Tibial nerve (tissue), 4 donors: Measurements from ENCODE around the gene BTAF1. TPM values are rescaled to one million over a fixed set of nuclear protein-coding genes. Genes with fewer than 3 reads are reported as not detected.

Experiments used
- DNase-seq, 2 donors: peaks; one replicate each; pipeline ENCODE4 v3.0.0-alpha.2; 2019; ENCODE audit warnings: low spot score in 2 of 2
- H3K27ac ChIP-seq, 4 donors: fragments of 200-600 bp; sonication (generic) in 3 of 4; one replicate each; pipeline ENCODE4 v1.5.1; 2017 to 2019; ENCODE audit warnings: mild to moderate bottlenecking in 1 of 4
- H3K27me3 ChIP-seq, 2 donors: fragments of 200-600 bp; sonication (generic) in 1 of 2; one replicate each; pipeline versions ENCODE4 v1.5.1 to v1.6.0; 2017 to 2019
- H3K36me3 ChIP-seq, 3 donors: fragments of 200-600 bp; sonication (generic); one replicate each; pipeline ENCODE4 v1.5.1; 2018 to 2019
- H3K4me1 ChIP-seq, 4 donors: fragments of 200-600 bp; sonication (generic) in 3 of 4; one replicate each; pipeline ENCODE4 v1.5.1; 2017 to 2019
- H3K4me3 ChIP-seq, 4 donors: fragments of 200-600 bp; sonication (generic) in 3 of 4; one replicate each; pipeline ENCODE4 v1.5.1; 2017 to 2019; ENCODE audit warnings: mild to moderate bottlenecking in 1 of 4, moderate library complexity in 1 of 4
- H3K9me3 ChIP-seq, 4 donors: fragments of 200-600 bp; sonication (generic) in 3 of 4; one replicate each; pipeline ENCODE4 v1.5.1; 2017 to 2019
- EP300 ChIP-seq, 2 donors: sonication (generic); formaldehyde crosslinking; IDR thresholded peaks; one replicate each; pipeline ENCODE4 v1.6.1; 2017; ENCODE audit warnings: antibody characterized with exemption in 2 of 2, mild to moderate bottlenecking in 1 of 2
- POLR2A ChIP-seq, 2 donors: fragments of 450-650 bp; IDR thresholded peaks; one replicate each; pipeline ENCODE4 v1.6.1; 2017; ENCODE audit warnings: antibody characterized with exemption in 2 of 2, mild to moderate bottlenecking in 2 of 2, moderate library complexity in 2 of 2
- WGBS, 2 donors: methylation state at CpG; one replicate each; pipeline ENCODE4 v1.1.5; 2018; 5-methylcytosine and 5-hydroxymethylcytosine counted together
- total RNA-seq, 4 donors: library from RNA; depleted of rRNA; stranded (reverse); fragments of >200 nt; gene quantifications; one replicate each; pipeline ENCODE4 v1.1.0, GENCODE V29; 2016
- TF ChIP-seq, protein P1 (sequence below), 5 experiments: fragments of 200-600 bp in 3 of 5; fragments of 450-650 bp in 2 of 5; sonication (generic) in 3 of 5; IDR thresholded peaks; one replicate each; pipeline ENCODE4 v1.5.1; 2016 to 2019; ENCODE audit warnings: antibody characterized with exemption in 5 of 5, mild to moderate bottlenecking in 3 of 5, moderate library complexity in 2 of 5

Gene BTAF1
- total RNA-seq, 4 donors from 2014 or later, result 50.4 to 76.7 (median 58.1) TPM

DNA sequence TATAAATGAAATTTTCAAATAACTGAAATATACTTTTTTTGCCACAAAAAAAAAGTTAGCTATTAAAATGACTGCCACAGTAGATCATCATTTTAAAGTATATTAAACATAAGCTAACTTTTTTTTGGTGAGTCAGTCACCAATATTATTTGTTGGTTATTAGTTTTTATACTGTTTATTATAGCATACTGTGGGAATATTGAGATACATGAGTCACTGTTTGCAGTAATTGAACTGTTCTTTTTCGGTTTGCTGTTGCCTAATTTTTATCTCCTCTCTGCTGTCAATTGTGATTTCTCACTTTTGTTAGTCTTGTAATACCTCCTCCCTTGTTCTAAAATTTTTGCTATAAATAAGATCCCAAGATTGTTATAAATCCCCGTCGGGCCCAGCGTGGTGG, 45.7 kb downstream of the BTAF1 start:
- no peak for DNase-seq
- H3K4me1 ChIP-seq, result no peaks in the 10 kb centered on the region
- H3K4me3 ChIP-seq, result no peak overlapping the region
- no peaks in the 10 kb centered on the region for H3K27me3 ChIP-seq
- peaks cover 0 to 42% (median 0%) of the 10 kb centered on the region in 3 donors for H3K36me3 ChIP-seq
- TF ChIP-seq EP300 (IDR thresholded peaks at IDR 0.05) (no peak), POLR2A (IDR thresholded peaks at IDR 0.05) (no peak)
- TF ChIP-seq, protein P1, sequence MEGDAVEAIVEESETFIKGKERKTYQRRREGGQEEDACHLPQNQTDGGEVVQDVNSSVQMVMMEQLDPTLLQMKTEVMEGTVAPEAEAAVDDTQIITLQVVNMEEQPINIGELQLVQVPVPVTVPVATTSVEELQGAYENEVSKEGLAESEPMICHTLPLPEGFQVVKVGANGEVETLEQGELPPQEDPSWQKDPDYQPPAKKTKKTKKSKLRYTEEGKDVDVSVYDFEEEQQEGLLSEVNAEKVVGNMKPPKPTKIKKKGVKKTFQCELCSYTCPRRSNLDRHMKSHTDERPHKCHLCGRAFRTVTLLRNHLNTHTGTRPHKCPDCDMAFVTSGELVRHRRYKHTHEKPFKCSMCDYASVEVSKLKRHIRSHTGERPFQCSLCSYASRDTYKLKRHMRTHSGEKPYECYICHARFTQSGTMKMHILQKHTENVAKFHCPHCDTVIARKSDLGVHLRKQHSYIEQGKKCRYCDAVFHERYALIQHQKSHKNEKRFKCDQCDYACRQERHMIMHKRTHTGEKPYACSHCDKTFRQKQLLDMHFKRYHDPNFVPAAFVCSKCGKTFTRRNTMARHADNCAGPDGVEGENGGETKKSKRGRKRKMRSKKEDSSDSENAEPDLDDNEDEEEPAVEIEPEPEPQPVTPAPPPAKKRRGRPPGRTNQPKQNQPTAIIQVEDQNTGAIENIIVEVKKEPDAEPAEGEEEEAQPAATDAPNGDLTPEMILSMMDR (IDR thresholded peaks at IDR 0.05), result no peak
- WGBS, 2 donors, result 96 to 97% methylated on average over 4 of the region's 4 CpGs
- no peak overlapping the region for H3K27ac ChIP-seq
- no peaks in the 10 kb centered on the region for H3K9me3 ChIP-seq

- Histone ChIP-seq H3K9me3 (no peaks in the 10 kb centered on the region), H3K4me1 (no peaks in the 10 kb centered on the region), H3K27ac (no peak overlapping the region), H3K27me3 (no peaks in the 10 kb centered on the region), H3K4me3 (no peak overlapping the region), H3K36me3 (peaks cover 0 to 20% (median 0%) of the 10 kb centered on the region in 3 donors)
- TF ChIP-seq, protein P1 (IDR thresholded peaks at IDR 0.05), result no peak
- TF ChIP-seq EP300 (IDR thresholded peaks at IDR 0.05) (no peak), POLR2A (IDR thresholded peaks at IDR 0.05) (no peak)
- DNase-seq, result no peak
- WGBS, 2 donors, result 81 to 86% methylated on average over 2 of the region's 2 CpGs
Measured at GRCh38 chr10:91974960-91975359, 51.4 kb downstream of the BTAF1 start.

DNA sequence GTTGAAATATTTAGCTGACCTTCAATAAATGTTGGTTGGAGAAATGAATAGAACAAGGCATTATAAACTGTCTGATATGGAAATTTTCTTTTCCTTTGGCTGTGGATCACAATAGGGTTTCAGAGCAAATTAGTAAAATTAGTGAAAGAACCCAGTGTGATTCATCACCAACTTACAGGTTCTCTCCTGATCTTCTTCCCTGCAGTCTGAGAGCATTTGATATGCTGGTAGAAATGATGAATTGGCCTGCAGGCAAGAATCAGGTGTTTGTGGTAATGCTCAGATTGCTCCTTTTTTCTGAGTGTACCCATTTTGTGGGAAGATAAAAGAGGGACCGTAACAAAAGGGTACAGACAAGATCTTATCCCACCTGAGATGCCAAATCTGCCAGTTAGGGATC, 51.9 kb downstream of the BTAF1 start:
- Histone ChIP-seq H3K9me3 (no peaks in the 10 kb centered on the region), H3K36me3 (peaks cover 0 to 16% (median 0%) of the 10 kb centered on the region in 3 donors), H3K27ac (no peak overlapping the region), H3K4me1 (no peaks in the 10 kb centered on the region), H3K27me3 (no peaks in the 10 kb centered on the region), H3K4me3 (no peak overlapping the region)
- no peak for DNase-seq
- 97 to 100% methylated on average over 1 of the region's 1 CpG for WGBS, 2 donors
- TF ChIP-seq, protein P1 (IDR thresholded peaks at IDR 0.05), result no peak
- no peak for TF ChIP-seq POLR2A (IDR thresholded peaks at IDR 0.05)
- no peak for TF ChIP-seq EP300 (IDR thresholded peaks at IDR 0.05)

DNA sequence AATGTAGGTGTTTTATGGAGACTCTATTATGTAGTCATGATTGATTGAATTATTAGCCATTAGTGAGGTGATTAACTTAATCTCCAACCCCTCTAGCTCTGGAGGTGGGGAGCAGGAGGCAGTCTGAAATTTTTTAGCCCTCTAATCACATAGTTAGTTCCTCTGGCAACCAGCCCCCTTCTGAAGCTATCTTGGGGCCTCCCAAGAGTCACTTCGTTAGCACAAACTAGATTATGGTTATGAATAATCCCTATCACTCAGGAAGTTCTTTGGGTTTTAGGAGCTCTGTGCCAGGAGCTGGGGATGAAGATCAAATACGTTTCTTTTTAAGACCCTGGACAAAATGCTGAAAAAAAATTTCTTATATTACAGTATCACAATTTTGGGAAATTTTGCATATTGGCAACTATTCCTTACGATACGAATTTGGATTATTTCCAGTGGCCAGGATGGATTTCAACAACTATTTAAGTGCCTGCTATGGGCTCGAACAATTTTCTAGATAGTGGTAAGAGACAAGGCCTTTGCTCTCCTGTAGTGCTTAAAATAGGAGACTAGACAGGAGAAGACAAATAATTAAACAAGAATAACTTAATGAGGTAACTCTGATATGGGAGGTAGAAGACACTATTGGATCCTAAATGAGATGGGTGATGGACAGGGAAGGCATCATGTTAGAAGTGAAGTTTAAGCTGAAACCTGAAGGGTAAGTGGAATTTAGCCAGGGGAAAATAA, 52.9 kb downstream of the BTAF1 start:
- WGBS, 2 donors, result 89 to 92% methylated on average over 5 of the region's 5 CpGs
- no peak for DNase-seq
- Histone ChIP-seq H3K27ac (no peak overlapping the region), H3K36me3 (peaks cover 0 to 18% (median 0%) of the 10 kb centered on the region in 3 donors), H3K27me3 (no peaks in the 10 kb centered on the region), H3K4me1 (no peaks in the 10 kb centered on the region), H3K9me3 (no peaks in the 10 kb centered on the region), H3K4me3 (no peak overlapping the region)
- TF ChIP-seq EP300 (IDR thresholded peaks at IDR 0.05) (no peak), POLR2A (IDR thresholded peaks at IDR 0.05) (no peak)
- TF ChIP-seq, protein P1 (IDR thresholded peaks at IDR 0.05), result no peak

DNA sequence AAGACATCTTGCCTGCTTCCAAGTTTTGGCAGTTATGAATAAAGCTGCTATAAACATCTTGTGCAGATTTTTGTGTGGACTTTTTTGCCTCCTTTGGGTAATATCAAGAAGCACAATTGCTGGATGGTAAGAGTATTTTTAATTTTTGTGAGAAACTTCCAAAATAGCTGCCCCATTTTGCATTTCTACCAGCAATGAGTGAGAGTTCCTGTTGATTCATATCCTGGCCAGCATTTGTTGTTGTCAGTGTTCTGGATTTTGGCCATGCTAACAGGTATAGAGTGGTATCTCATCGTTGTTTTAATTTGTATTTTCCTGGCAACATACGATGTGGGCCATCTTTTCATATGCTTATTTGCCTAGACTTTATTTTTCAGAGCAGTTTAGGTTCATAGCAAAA, 53.9 kb downstream of the BTAF1 start:
- H3K36me3 ChIP-seq, result peaks cover 0 to 28% (median 0%) of the 10 kb centered on the region in 3 donors
- H3K4me1 ChIP-seq, result no peaks in the 10 kb centered on the region
- H3K4me3 ChIP-seq, result no peak overlapping the region
- no peaks in the 10 kb centered on the region for H3K9me3 ChIP-seq
- TF ChIP-seq, protein P1 (IDR thresholded peaks at IDR 0.05), result no peak
- TF ChIP-seq EP300 (IDR thresholded peaks at IDR 0.05), result no peak
- no peak for TF ChIP-seq POLR2A (IDR thresholded peaks at IDR 0.05)
- no peak for DNase-seq
- WGBS, 2 donors, result 86 to 96% methylated on average over 2 of the region's 2 CpGs
- no peak overlapping the region for H3K27ac ChIP-seq
- no peaks in the 10 kb centered on the region for H3K27me3 ChIP-seq
